Astrocyte (in vitro differentiated cells and primary cell): Measurements from ENCODE around the gene SPRR4. TPM values are rescaled to one million over a fixed set of nuclear protein-coding genes. Genes with fewer than 3 reads are reported as not detected.

Source experiments
- DNase-seq: peaks from one replicate; pipeline ENCODE4 v3.0.0-alpha.2; 2010; ENCODE audit warnings: low read depth
- FAIRE-seq: peaks from 2 replicates; lab custom pipeline; 2011; peaks lifted over from hg19 to GRCh38; lab: Jason Lieb, UNC
- H2AFZ ChIP-seq: 2 replicates; pipeline ENCODE4 v1.6.0; 2012; ENCODE audit warnings: low read depth, low read length, inconsistent platforms
- H3K27ac ChIP-seq: 2 replicates; pipeline ENCODE4 v1.5.1; 2011; ENCODE audit warnings: low read depth, low read length, inconsistent platforms
- H3K27me3 ChIP-seq: 2 replicates; pipeline ENCODE4 v1.6.0; 2011; ENCODE audit warnings: low read length, inconsistent platforms; ENCODE audit not compliant: insufficient read depth
- H3K36me3 ChIP-seq: 2 replicates; pipeline ENCODE4 v1.5.1; 2011; ENCODE audit warnings: low read length, inconsistent platforms; ENCODE audit not compliant: insufficient read depth
- H3K4me1 ChIP-seq: 2 replicates; pipeline ENCODE4 v1.5.1; 2011; ENCODE audit warnings: low read length, inconsistent platforms; ENCODE audit not compliant: insufficient read depth
- H3K4me2 ChIP-seq: 2 replicates; pipeline ENCODE4 v1.6.0; 2012; ENCODE audit warnings: low read length, inconsistent platforms
- H3K4me3 ChIP-seq: 2 replicates; pipeline ENCODE4 v1.5.1; 2011; ENCODE audit warnings: low read depth, mild to moderate bottlenecking, low read length, inconsistent platforms; ENCODE audit not compliant: insufficient read depth
- H3K79me2 ChIP-seq: 2 replicates; pipeline ENCODE4 v1.6.0; 2012; ENCODE audit warnings: mild to moderate bottlenecking, low read length, inconsistent platforms; ENCODE audit not compliant: insufficient read depth
- H3K9ac ChIP-seq: 2 replicates; pipeline ENCODE4 v1.6.0; 2012; ENCODE audit warnings: mild to moderate bottlenecking, low read length, inconsistent platforms
- H3K9me3 ChIP-seq: 2 replicates; pipeline ENCODE4 v1.5.1; 2012; ENCODE audit warnings: low read depth, mild to moderate bottlenecking, low read length, inconsistent platforms; ENCODE audit not compliant: insufficient read depth
- H4K20me1 ChIP-seq: 2 replicates; pipeline ENCODE4 v1.6.0; 2012; ENCODE audit warnings: low read length, inconsistent platforms; ENCODE audit not compliant: insufficient read depth
- H3K27ac Mint-ChIP-seq: one replicate; pipeline ENCODE4 v1.8.0; 2021; ENCODE audit warnings: mild to moderate bottlenecking, mixed read lengths; ENCODE audit not compliant: unreplicated experiment
- H3K27me3 Mint-ChIP-seq: one replicate; pipeline ENCODE4 v1.8.0; 2021; ENCODE audit warnings: low read depth, mixed read lengths; ENCODE audit not compliant: unreplicated experiment
- H3K36me3 Mint-ChIP-seq: one replicate; pipeline ENCODE4 v1.8.0; 2021; ENCODE audit warnings: low read depth, mixed read lengths; ENCODE audit not compliant: unreplicated experiment
- H3K4me1 Mint-ChIP-seq: one replicate; pipeline ENCODE4 v1.8.0; 2021; ENCODE audit warnings: low read depth, mixed read lengths; ENCODE audit not compliant: unreplicated experiment
- H3K4me3 Mint-ChIP-seq: one replicate; pipeline ENCODE4 v1.8.0; 2021; ENCODE audit warnings: mild to moderate bottlenecking, moderate library complexity, mixed read lengths; ENCODE audit not compliant: unreplicated experiment
- H3K9me3 Mint-ChIP-seq: one replicate; pipeline ENCODE4 v1.8.0; 2021; ENCODE audit warnings: mild to moderate bottlenecking, mixed read lengths; ENCODE audit not compliant: unreplicated experiment
- CTCF ChIP-seq: IDR thresholded peaks from 2 replicates; pipeline ENCODE4 v1.5.1; 2011; ENCODE audit warnings: low read depth, mild to moderate bottlenecking, inconsistent platforms, low read length, moderate library complexity; ENCODE audit not compliant: insufficient read depth
- EZH2 ChIP-seq: IDR thresholded peaks from 2 replicates; pipeline ENCODE4 v1.6.1; 2012; ENCODE audit warnings: mild to moderate bottlenecking, low read length, inconsistent platforms; ENCODE audit not compliant: insufficient read depth
- total RNA-seq: library from RNA; stranded (reverse); gene quantifications from 2 replicates; pipeline ENCODE4 v1.2.1, GENCODE V29; 2021

SPRR4 gene
- total RNA-seq, 1 donor from 2014 or later: not detected

GRCh38 chr1:152953761-152954160 lies 16.7 kb upstream of the SPRR4 start:
- Histone ChIP-seq H3K27me3 (no peaks in the 10 kb centered on the region), H3K4me2 (no peak overlapping the region), H3K4me1 (no peaks in the 10 kb centered on the region), H3K9ac (no peak overlapping the region), H3K79me2 (no peaks in the 10 kb centered on the region), H3K4me3 (no peak overlapping the region), H2AFZ (no peak overlapping the region), H3K27ac (no peak overlapping the region), H3K9me3 (no peaks in the 10 kb centered on the region), H4K20me1 (no peaks in the 10 kb centered on the region), H3K36me3 (no peaks in the 10 kb centered on the region)
- H3K27ac Mint-ChIP-seq: no peak overlapping the region
- TF ChIP-seq CTCF (no peak), EZH2 (no peak)
- peaks cover 4% of the 10 kb centered on the region for H3K9me3 Mint-ChIP-seq
- H3K36me3 Mint-ChIP-seq: no peaks in the 10 kb centered on the region
- no peak overlapping the region for H3K4me3 Mint-ChIP-seq
- FAIRE-seq (no peak), DNase-seq (no peak)
- H3K4me1 Mint-ChIP-seq: peaks cover 9% of the 10 kb centered on the region
- H3K27me3 Mint-ChIP-seq: peaks cover 23% of the 10 kb centered on the region

- H3K79me2 ChIP-seq: no peaks in the 10 kb centered on the region
- TF ChIP-seq CTCF (no peak), EZH2 (no peak)
- no peaks in the 10 kb centered on the region for H3K4me1 ChIP-seq
- Mint-ChIP-seq H3K27ac (no peak overlapping the region), H3K9me3 (peaks cover 4% of the 10 kb centered on the region), H3K4me1 (peaks cover 6% of the 10 kb centered on the region), H3K36me3 (no peaks in the 10 kb centered on the region), H3K27me3 (peaks cover 21% of the 10 kb centered on the region), H3K4me3 (no peak overlapping the region)
- no peaks in the 10 kb centered on the region for H4K20me1 ChIP-seq
- H3K9me3 ChIP-seq: no peaks in the 10 kb centered on the region
- no peak overlapping the region for H2AFZ ChIP-seq
- FAIRE-seq (no peak), DNase-seq (no peak)
- H3K4me2 ChIP-seq: no peak overlapping the region
- no peaks in the 10 kb centered on the region for H3K27me3 ChIP-seq
- H3K36me3 ChIP-seq: no peaks in the 10 kb centered on the region
- H3K9ac ChIP-seq: no peak overlapping the region
- H3K4me3 ChIP-seq: no peak overlapping the region
- H3K27ac ChIP-seq: no peak overlapping the region
These were observed 16.0 kb upstream of the SPRR4 start for GRCh38 chr1:152954436-152954835.

DNA sequence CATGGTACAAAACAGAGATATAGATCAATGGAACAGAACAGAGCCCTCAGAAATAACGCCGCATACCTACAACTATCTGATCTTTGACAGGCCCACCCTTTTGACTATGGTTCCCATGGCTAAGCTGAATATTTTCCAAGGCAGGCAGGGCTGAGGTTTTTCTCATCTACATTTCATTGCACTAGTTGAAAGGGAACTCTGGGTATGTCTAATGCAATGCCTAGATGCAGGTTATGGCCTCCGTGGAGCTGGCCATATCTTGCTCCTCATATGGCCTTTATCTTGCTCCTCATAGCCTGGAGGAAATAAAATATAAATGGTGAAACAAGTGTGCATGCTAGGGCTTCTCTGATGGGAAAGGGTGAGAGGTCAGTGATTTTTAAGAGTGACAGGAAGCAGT lies 12.9 kb upstream of the SPRR4 start:
- TF ChIP-seq CTCF: no peak
- Histone ChIP-seq H4K20me1 (no peaks in the 10 kb centered on the region), H3K27me3 (no peaks in the 10 kb centered on the region)

More for the DNA sequence above, 12.9 kb upstream of the SPRR4 start:
- Mint-ChIP-seq H3K4me3 (no peak overlapping the region), H3K4me1 (peaks cover 8% of the 10 kb centered on the region), H3K27me3 (peaks cover 25% of the 10 kb centered on the region), H3K27ac (no peak overlapping the region), H3K36me3 (no peaks in the 10 kb centered on the region), H3K9me3 (no peaks in the 10 kb centered on the region)
- FAIRE-seq (no peak), DNase-seq (no peak)
- no peak overlapping the region for H3K9ac ChIP-seq
- no peak overlapping the region for H3K4me2 ChIP-seq
- H3K79me2 ChIP-seq: no peaks in the 10 kb centered on the region
- H2AFZ ChIP-seq: no peak overlapping the region
- no peaks in the 10 kb centered on the region for H3K36me3 ChIP-seq
- H3K9me3 ChIP-seq: no peaks in the 10 kb centered on the region
- H3K4me3 ChIP-seq: no peak overlapping the region
- H3K27ac ChIP-seq: no peak overlapping the region
- H3K4me1 ChIP-seq: no peaks in the 10 kb centered on the region
